Measurements from ENCODE around the gene POLR3C.

Gene POLR3C

DNA sequence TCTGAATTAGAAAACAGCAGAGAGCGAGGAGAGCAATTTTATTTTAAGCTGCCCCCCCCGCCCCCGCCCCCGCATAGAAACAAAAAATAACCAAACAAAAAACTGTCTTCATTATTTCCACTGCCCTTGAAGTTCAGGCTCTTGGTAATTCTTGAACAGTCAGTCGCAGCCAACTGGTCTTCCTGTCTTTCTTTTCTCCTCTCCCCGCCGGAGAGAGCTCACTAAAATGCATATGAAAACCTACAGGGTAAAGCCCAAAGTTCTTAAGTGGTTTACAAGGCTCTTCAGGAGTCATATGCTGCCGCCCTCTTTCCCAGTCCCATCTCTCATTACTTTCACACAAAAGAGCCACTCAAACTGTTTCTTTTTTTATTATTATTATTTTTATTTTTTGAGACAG is 62.8 kb downstream of the POLR3C start:
- no peak for DNase-seq (ENCODE audit: insufficient read length, low spot score)
- TF ChIP-seq CTCF (IDR thresholded peaks at IDR 0.05; ENCODE audit: insufficient read depth, missing control alignments), result no peak
- FAIRE-seq, result no peak

DNA sequence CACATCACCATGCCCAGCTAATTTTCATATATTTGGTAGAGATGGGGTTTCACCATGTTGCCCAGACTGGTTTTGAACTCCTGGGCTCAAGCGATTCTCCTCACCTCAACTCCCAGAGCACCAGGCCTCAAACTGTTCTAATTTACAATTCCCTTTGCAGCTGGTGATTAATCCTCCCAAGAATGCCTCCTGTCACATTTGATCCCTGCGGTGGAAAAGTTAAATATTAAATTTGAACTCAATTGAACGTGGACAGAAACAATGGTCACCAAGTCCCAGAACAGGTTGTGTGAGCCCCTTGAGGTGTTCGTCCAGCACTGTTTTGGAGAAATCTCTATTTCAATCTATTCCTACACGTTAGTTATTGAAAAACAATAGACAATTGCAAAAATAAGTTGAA is 63.6 kb downstream of the POLR3C start:
- no peak for TF ChIP-seq CTCF (IDR thresholded peaks at IDR 0.05; ENCODE audit: insufficient read depth, missing control alignments)
- DNase-seq (ENCODE audit: insufficient read length, low spot score) (no peak), FAIRE-seq (no peak)

GRCh38 chr1:145889722-145890121 is 65.7 kb downstream of the POLR3C start:
- FAIRE-seq (no peak), DNase-seq (ENCODE audit: insufficient read length, low spot score) (no peak)
- no peak for TF ChIP-seq CTCF (IDR thresholded peaks at IDR 0.05; ENCODE audit: insufficient read depth, missing control alignments)

GRCh38 chr1:145891143-145891542 is 67.1 kb downstream of the POLR3C start:
- DNase-seq (ENCODE audit: insufficient read length, low spot score) (no peak), FAIRE-seq (no peak)
- TF ChIP-seq CTCF (IDR thresholded peaks at IDR 0.05; ENCODE audit: insufficient read depth, missing control alignments), result no peak

- peak; percentile 99 for TF ChIP-seq CTCF (IDR thresholded peaks at IDR 0.05; ENCODE audit: insufficient read depth, missing control alignments)
- FAIRE-seq (no peak), DNase-seq (ENCODE audit: insufficient read length, low spot score) (peak; percentile 91)
These were observed 67.8 kb downstream of the POLR3C start for GRCh38 chr1:145891587-145892485.

DNA sequence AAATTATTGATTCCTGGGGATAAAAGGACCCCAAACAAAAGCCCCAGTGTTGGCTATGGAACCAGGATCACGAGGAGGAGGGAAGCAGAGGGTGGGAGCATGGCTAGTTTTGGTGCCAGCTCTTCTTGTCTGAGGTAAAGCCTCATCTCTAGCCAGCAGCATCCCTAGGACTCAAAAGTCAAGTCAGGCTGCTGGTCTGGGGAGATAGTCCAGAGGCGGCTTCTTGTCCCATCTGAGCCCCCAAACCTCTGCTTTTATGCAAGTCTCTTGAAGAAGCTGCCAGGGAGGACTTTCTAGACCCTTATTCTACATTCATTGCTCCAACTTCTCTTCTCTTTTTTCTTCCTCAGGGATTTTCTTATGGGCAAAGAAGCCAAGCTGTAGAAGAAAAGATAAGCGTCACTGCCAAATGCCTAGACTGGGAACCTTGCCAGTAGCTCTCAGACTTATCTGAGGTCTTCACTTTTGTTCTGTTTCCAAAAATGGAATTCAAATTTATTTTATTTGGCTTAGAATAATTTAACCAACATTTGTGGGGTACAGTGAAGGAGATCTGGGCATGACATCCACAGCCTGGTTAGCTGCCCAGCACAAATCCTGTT is 68.6 kb downstream of the POLR3C start:
- TF ChIP-seq CTCF (IDR thresholded peaks at IDR 0.05; ENCODE audit: insufficient read depth, missing control alignments), result no peak
- FAIRE-seq (no peak), DNase-seq (ENCODE audit: insufficient read length, low spot score) (no peak)

Data from D721Med (cell line).